Measurements from ENCODE around the gene CCR7.

CCR7 gene

DNA sequence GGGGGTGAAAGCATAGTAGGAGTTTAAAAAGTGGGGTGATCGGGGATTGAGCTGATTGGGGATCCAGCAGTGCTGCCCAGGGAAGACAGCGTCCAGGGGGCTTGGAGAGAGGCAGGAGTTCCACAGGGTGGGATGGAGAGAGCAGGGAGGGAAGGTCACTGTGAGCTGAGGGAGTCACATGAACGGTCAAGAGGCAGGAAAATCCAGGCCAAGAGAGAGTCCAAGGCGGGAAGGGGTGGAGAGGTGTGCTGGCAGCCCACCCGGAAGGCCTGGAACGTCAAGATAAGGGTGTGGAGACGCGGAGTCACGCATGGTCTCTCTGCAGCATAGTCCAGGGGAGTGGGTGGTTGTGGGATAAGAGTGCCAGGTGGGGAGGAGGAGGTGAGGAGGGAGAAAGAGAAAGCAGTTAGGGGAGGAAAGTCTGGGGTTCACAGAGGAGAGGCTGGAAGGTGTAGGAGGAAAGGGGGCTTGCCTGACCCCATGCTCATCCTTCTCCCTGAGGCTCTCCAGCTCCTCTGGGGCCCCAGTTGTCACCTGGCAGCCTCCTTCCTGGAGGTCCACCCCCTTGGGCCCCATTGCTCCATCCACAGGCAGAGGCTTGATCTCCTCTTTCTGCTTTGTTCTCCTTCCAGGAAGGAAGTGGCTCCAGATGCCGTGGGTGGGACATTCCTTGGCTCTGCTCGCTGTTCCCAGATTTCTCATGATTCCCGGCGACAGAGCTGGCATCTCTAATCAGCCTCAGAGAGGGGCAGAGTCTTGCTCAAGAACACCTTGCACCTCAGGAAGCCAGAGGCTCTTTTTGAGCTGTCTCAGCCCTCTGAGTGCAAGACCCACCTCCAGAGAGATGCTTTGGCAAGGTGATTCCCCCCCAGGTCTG, 28.7 kb downstream of the CCR7 start:
- H3K4me3 ChIP-seq (IDR thresholded peaks at IDR 0.05; ENCODE audit: insufficient read depth, low read depth, low read length): no peak overlapping the region
- H3K4me1 ChIP-seq (ENCODE audit: low read depth, poor library complexity, severe bottlenecking): peaks cover 35% of the 10 kb centered on the region
- H3K9ac ChIP-seq: no peak overlapping the region
- TF ChIP-seq, protein P1, sequence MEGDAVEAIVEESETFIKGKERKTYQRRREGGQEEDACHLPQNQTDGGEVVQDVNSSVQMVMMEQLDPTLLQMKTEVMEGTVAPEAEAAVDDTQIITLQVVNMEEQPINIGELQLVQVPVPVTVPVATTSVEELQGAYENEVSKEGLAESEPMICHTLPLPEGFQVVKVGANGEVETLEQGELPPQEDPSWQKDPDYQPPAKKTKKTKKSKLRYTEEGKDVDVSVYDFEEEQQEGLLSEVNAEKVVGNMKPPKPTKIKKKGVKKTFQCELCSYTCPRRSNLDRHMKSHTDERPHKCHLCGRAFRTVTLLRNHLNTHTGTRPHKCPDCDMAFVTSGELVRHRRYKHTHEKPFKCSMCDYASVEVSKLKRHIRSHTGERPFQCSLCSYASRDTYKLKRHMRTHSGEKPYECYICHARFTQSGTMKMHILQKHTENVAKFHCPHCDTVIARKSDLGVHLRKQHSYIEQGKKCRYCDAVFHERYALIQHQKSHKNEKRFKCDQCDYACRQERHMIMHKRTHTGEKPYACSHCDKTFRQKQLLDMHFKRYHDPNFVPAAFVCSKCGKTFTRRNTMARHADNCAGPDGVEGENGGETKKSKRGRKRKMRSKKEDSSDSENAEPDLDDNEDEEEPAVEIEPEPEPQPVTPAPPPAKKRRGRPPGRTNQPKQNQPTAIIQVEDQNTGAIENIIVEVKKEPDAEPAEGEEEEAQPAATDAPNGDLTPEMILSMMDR (conservative IDR thresholded peaks at IDR 0.05; ENCODE audit: low read depth, low read length): no peak
- no peaks in the 10 kb centered on the region for H3K79me2 ChIP-seq (ENCODE audit: insufficient read depth, low read depth)
- no peaks in the 10 kb centered on the region for H3K36me3 ChIP-seq (ENCODE audit: insufficient read depth)
- H3K27ac ChIP-seq: no peak overlapping the region
- no peak overlapping the region for H2AFZ ChIP-seq (ENCODE audit: low read depth)
- no peak overlapping the region for H3K4me2 ChIP-seq
- H4K20me1 ChIP-seq (ENCODE audit: insufficient read depth): no peaks in the 10 kb centered on the region
- H3K27me3 ChIP-seq (ENCODE audit: insufficient read depth, low read depth): no peaks in the 10 kb centered on the region; the same call in 1 of the 2 replicates

DNA sequence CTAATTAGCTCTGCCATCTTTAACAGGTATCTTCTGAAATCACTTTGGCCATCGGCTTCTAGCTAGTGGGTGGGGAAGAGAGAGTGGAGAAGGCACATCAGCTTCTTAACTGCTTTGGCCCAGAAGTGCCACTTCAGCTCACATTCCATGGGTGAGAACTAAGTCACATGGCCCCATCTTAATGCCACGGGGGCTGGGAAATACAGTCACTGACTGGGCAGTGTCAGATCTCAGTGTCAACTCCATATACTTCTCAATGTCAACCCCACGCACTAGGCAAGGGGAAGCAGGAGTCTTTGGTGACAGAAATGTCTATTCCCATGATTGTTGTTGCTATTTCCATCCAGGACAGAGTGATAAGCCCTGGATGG, 29.4 kb downstream of the CCR7 start:
- no peaks in the 10 kb centered on the region; the same call in 1 of the 2 replicates for H3K27me3 ChIP-seq (ENCODE audit: insufficient read depth, low read depth)
- H3K79me2 ChIP-seq (ENCODE audit: insufficient read depth, low read depth): no peaks in the 10 kb centered on the region
- H3K4me2 ChIP-seq: no peak overlapping the region
- no peak overlapping the region for H2AFZ ChIP-seq (ENCODE audit: low read depth)
- peaks cover 35% of the 10 kb centered on the region for H3K4me1 ChIP-seq (ENCODE audit: low read depth, poor library complexity, severe bottlenecking)
- no peaks in the 10 kb centered on the region for H4K20me1 ChIP-seq (ENCODE audit: insufficient read depth)
- H3K9ac ChIP-seq: no peak overlapping the region
- no peak overlapping the region for H3K4me3 ChIP-seq (IDR thresholded peaks at IDR 0.05; ENCODE audit: insufficient read depth, low read depth, low read length)
- H3K27ac ChIP-seq: no peak overlapping the region
- no peaks in the 10 kb centered on the region for H3K36me3 ChIP-seq (ENCODE audit: insufficient read depth)
- TF ChIP-seq, protein P1 (conservative IDR thresholded peaks at IDR 0.05; ENCODE audit: low read depth, low read length): no peak

DNA sequence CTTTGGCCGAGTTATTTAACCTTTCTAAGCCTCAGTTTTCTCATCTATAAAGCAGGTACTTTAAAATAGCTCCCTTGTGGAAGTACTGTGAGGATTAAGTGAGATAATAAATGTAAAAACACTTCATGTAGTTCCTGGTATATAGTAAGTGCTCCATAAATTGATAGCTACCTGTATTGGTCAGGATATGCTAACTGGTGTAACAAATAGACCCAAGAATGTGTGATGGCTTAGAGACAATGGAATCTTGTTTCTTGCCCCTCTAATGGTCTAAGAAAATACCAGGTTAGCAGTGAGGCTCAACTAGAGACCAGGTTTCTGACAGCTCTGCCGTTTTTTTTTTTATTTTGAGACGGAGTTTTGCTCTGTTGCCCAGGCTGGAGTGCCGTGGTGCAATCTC, 29.8 kb downstream of the CCR7 start:
- no peak overlapping the region for H2AFZ ChIP-seq (ENCODE audit: low read depth)
- no peak overlapping the region for H3K4me2 ChIP-seq
- H3K27ac ChIP-seq: no peak overlapping the region
- H3K27me3 ChIP-seq (ENCODE audit: insufficient read depth, low read depth): no peaks in the 10 kb centered on the region; the same call in 1 of the 2 replicates
- no peaks in the 10 kb centered on the region for H4K20me1 ChIP-seq (ENCODE audit: insufficient read depth)
- no peaks in the 10 kb centered on the region for H3K79me2 ChIP-seq (ENCODE audit: insufficient read depth, low read depth)
- no peak overlapping the region for H3K4me3 ChIP-seq (IDR thresholded peaks at IDR 0.05; ENCODE audit: insufficient read depth, low read depth, low read length)
- H3K4me1 ChIP-seq (ENCODE audit: low read depth, poor library complexity, severe bottlenecking): peaks cover 38% of the 10 kb centered on the region
- H3K36me3 ChIP-seq (ENCODE audit: insufficient read depth): no peaks in the 10 kb centered on the region
- no peak overlapping the region for H3K9ac ChIP-seq
- TF ChIP-seq, protein P1 (conservative IDR thresholded peaks at IDR 0.05; ENCODE audit: low read depth, low read length): no peak

DNA sequence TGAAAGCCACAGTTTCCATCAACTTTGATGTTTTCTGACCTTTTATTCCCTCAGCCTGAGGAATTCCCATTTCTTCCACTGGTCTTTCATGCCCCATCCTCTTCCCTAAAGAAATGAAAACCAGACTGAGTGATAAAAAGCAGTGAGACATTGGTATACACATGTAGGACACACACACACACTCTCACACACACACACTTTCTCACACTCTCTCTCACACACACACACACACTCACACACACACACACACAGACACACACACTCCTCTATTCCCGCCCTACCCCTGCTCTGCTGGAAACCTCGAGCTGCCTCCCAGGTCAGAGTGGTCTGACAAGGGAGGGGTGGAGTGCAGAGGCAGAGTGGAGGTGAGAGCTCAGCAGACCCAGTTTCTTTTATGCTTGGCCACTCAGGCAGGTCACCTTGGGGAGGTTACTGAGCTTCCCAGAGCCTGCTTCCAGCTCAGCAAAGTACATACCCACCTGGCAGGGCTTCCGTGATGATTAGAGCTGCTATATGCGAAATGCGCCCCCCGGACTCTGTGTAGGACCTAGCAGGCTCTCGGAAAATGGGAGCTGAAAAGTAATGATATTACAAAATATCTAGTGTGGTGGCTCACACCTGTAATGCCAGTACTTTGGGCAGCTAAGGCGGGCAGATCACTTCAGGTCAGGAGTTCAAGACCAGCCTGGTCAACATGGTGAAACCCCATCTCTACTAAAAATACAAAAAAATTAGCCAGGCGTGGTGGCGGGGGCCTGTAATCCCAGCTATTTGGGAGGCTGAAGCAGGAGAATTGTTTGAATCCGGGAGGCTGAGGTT, 30.7 kb downstream of the CCR7 start:
- Histone ChIP-seq H3K36me3 (ENCODE audit: insufficient read depth) (no peaks in the 10 kb centered on the region), H3K27ac (no peak overlapping the region), H3K4me3 (IDR thresholded peaks at IDR 0.05; ENCODE audit: insufficient read depth, low read depth, low read length) (no peak overlapping the region), H3K4me2 (no peak overlapping the region), H3K9ac (no peak overlapping the region), H2AFZ (ENCODE audit: low read depth) (no peak overlapping the region), H3K79me2 (ENCODE audit: insufficient read depth, low read depth) (no peaks in the 10 kb centered on the region), H4K20me1 (ENCODE audit: insufficient read depth) (no peaks in the 10 kb centered on the region), H3K27me3 (ENCODE audit: insufficient read depth, low read depth) (no peaks in the 10 kb centered on the region; the same call in 1 of the 2 replicates), H3K4me1 (ENCODE audit: low read depth, poor library complexity, severe bottlenecking) (peaks cover 46% of the 10 kb centered on the region)
- TF ChIP-seq, protein P1 (conservative IDR thresholded peaks at IDR 0.05; ENCODE audit: low read depth, low read length): no peak

Measured in KMS-11 (cell line).